ENCODE data around the gene TMEM91. TPM values are rescaled to one million over a fixed set of nuclear protein-coding genes. Genes with fewer than 3 reads are reported as not detected.

TMEM91 gene
- total and polyA plus RNA-seq, 9 donors, result 6.2 to 22.3 (median 9.9) TPM

DNA sequence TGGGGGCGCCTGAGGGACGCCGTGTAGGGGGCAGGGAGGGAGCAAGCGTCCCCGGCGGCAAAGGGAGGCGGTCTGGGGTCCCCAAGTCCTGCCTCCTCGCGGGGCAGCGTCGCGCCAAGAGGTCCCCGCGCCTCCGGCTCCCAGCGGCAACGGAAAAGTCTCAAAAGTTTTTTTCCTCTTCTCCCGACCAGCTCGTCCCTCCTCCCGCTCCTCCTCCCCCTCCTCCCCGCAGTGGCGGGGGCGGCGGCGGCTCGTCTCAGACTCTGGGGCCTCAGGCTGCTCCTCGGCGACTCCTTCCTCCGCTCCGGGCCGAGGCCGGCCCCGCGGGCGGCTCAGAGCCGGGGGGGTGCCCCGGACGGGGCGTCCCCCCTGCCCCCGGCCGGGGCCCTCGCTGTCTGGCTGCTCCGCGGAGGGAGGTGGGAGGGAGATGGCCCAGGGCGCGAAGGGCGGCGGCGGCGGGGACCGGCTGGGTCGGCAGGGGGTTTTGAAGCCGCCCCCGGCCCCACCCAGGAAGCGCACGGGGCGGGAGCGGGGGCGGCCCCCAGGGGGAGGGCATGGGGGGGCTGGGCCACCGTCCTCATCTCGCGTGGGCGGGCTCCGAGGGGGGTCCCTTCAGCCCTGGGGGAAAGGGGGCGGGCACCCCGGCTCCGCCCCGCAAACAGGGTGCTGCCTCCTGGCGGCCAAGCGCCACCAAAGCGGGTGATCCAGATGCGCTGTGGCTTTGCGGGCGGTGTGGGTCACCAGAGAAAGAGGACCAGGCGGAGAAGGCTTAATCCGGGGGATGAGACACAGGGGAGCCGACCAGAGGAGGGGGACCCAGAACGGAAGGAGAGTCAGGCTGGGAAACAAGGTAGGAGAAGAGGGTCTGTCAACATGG is 22.6 kb upstream of the TMEM91 start, which contains the start of gene TGFB1:
Gene TGFB1, minus strand, starts transcription at position 457 of the 877 bp plus-strand sequence. CDS start 878 bp downstream, outside the sequence.
- H3K36me3 ChIP-seq, result no peaks in the 10 kb centered on the region
- WGBS, 3 donors, result 0 to 1% (median 1%) methylated on average over 53 to 78 of the region's 78 CpGs
- TF ChIP-seq, protein P1, sequence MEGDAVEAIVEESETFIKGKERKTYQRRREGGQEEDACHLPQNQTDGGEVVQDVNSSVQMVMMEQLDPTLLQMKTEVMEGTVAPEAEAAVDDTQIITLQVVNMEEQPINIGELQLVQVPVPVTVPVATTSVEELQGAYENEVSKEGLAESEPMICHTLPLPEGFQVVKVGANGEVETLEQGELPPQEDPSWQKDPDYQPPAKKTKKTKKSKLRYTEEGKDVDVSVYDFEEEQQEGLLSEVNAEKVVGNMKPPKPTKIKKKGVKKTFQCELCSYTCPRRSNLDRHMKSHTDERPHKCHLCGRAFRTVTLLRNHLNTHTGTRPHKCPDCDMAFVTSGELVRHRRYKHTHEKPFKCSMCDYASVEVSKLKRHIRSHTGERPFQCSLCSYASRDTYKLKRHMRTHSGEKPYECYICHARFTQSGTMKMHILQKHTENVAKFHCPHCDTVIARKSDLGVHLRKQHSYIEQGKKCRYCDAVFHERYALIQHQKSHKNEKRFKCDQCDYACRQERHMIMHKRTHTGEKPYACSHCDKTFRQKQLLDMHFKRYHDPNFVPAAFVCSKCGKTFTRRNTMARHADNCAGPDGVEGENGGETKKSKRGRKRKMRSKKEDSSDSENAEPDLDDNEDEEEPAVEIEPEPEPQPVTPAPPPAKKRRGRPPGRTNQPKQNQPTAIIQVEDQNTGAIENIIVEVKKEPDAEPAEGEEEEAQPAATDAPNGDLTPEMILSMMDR (IDR thresholded peaks at IDR 0.05), result peak; percentile 80 to 91 (median 89)
- TF ChIP-seq POLR2A (IDR thresholded peaks at IDR 0.05), result peak; percentile 57
- no peak for TF ChIP-seq EP300 (IDR thresholded peaks at IDR 0.05)
- intact Hi-C loops (cut with DNase I), result loop anchor here in 2 of 4 donors (2.0 to 5.0 kb wide), 2 partner anchors 29 to 41 kb away; partner anchors contain the start of gene CCDC97 (in 1 of the 2)
- peak within 1 kb of the TSS; percentile 60 for H3K4me3 ChIP-seq
- H3K9me3 ChIP-seq, result no peaks in the 10 kb centered on the region
- peak within 1 kb of the TSS; percentile 65 to 77 for H3K27ac ChIP-seq
- peak; percentile 80 to 89 (median 87) for DNase-seq
- H3K4me1 ChIP-seq (ENCODE audit: insufficient read depth), result peaks cover 12% of the 10 kb centered on the region
- no peaks in the 10 kb centered on the region for H3K27me3 ChIP-seq

DNA sequence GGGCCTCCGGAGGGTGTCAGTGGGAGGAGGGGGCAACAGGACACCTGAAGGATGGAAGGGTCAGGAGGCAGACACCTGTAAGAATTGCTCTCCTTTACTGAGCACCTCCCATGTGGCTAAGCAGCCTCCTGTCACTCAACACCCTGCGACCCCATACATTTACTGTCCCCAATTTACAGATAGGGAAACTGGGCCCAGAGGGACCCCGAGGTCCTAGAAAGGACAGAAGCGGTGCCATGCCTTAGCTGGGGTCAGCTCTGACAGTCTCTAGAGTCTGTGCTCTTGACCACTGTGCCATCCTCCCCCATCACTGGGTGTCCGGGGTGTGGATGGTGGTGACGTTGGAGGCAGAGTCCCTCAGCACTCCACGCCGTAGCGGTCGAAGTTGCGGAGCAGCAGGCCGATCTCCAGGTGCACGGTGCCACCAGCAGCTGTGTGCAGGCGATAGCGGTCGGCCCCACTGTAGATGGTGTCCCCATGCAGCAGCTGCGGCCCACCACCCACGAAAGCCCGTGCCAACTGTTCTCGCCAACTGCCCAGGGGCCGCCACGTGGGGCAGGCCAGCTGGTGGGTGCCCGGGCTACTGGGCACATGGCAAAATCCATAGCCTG is 21.9 kb upstream of the TMEM91 start:
- H3K36me3 ChIP-seq, result no peaks in the 10 kb centered on the region
- H3K4me1 ChIP-seq (ENCODE audit: insufficient read depth), result peaks cover 12% of the 10 kb centered on the region
- whole genome bisulfite sequencing, 3 donors, result 85 to 90% (median 86%) methylated on average over 23 of the region's 23 CpGs
- no peak for TF ChIP-seq EP300 (IDR thresholded peaks at IDR 0.05)
- TF ChIP-seq POLR2A (IDR thresholded peaks at IDR 0.05), result no peak
- TF ChIP-seq, protein P1 (IDR thresholded peaks at IDR 0.05), result no peak
- peak in 4 of 5 donors; percentile 42 to 56 (median 56) for DNase-seq
- intact Hi-C loops (cut with DNase I), result loop anchor here in 1 of 4 donors (5.0 kb wide), 1 partner anchor 42 kb away; the partner anchor contains the start of gene CCDC97
- H3K27ac ChIP-seq, result peak overlapping the region; percentile 65 to 73
- no peaks in the 10 kb centered on the region for H3K9me3 ChIP-seq
- no peaks in the 10 kb centered on the region for H3K27me3 ChIP-seq
- H3K4me3 ChIP-seq, result peak overlapping the region; percentile 60

DNA sequence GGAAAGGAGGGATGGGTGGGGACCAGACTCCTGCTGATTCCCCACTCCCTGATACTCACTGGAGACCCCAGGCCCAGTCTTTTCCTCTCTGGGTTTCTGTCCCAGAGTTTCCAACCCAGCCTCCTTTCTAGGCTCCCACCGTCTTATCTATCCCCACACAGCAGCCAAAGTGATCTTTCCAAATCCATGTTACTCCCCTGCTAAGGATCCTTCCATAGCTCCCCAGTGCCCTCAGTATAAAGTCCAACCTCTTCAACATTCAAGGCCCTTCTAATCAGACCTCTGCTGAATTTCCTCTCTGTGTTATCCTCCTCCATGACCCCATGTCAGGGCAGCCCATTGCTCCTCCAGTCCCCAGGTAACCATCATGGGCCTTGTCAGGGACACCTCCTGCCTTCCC is 21.3 kb upstream of the TMEM91 start:
- Histone ChIP-seq H3K9me3 (no peaks in the 10 kb centered on the region), H3K4me3 (no peak overlapping the region), H3K36me3 (no peaks in the 10 kb centered on the region), H3K27ac (no peak overlapping the region), H3K27me3 (no peaks in the 10 kb centered on the region), H3K4me1 (ENCODE audit: insufficient read depth) (peaks cover 11% of the 10 kb centered on the region)
- DNase-seq, result no peak
- intact Hi-C loops (cut with DNase I), result no loop called here
- 85 to 97% (median 96%) methylated on average over 1 of the region's 1 CpG for WGBS, 3 donors
- no peak for TF ChIP-seq EP300 (IDR thresholded peaks at IDR 0.05)
- TF ChIP-seq, protein P1 (IDR thresholded peaks at IDR 0.05), result no peak
- no peak for TF ChIP-seq POLR2A (IDR thresholded peaks at IDR 0.05)

DNA sequence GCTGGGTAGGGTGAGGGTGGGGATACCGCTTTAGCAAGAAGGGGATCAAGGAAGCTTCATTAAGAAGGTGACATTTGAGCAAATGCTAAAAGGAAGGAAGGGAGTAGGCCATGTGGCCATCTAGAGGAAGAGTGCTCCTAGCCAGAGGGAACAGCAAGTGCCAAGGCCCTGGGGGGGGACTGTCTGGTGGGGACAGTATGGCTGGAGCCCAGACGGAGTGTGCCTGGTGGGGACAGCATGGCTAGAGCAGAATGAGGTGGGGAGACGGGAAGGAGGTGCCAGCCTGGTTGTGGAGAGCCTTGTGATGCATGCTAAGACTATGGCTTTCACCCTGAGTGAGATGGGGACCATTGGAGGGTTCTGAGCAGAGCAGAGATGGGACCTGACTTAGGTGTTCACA is 20.5 kb upstream of the TMEM91 start:
- intact Hi-C loops (cut with DNase I), result no loop called here
- H3K27me3 ChIP-seq, result no peaks in the 10 kb centered on the region
- H3K36me3 ChIP-seq, result no peaks in the 10 kb centered on the region
- no peak for TF ChIP-seq EP300 (IDR thresholded peaks at IDR 0.05)
- TF ChIP-seq, protein P1 (IDR thresholded peaks at IDR 0.05), result no peak
- TF ChIP-seq POLR2A (IDR thresholded peaks at IDR 0.05), result no peak
- no peaks in the 10 kb centered on the region for H3K9me3 ChIP-seq
- H3K4me1 ChIP-seq (ENCODE audit: insufficient read depth), result peaks cover 10% of the 10 kb centered on the region
- no peak overlapping the region for H3K27ac ChIP-seq
- WGBS, 3 donors, result 78 to 90% (median 88%) methylated on average over 3 of the region's 3 CpGs
- DNase-seq, result no peak
- no peak overlapping the region for H3K4me3 ChIP-seq

All from ovary (tissue), 9 donors.